DOHH2 (cell line): Measurements from ENCODE around the gene MRPL51.

Source experiments
- CTCF ChIP-seq: fragments of 200-600 bp; sonication (generic); IDR thresholded peaks from one replicate; pipeline ENCODE4 v1.5.1; 2014; ENCODE audit warnings: antibody characterized with exemption, mild to moderate bottlenecking, low read depth, low read length; ENCODE audit not compliant: poor library complexity, severe bottlenecking
- EZH2phosphoT487 ChIP-seq: fragments of 200-600 bp; sonication (generic); IDR thresholded peaks from 2 replicates; pipeline ENCODE4 v1.6.1; 2017; ENCODE audit warnings: borderline replicate concordance, mild to moderate bottlenecking, antibody characterized with exemption, low read length, moderate library complexity, mixed read lengths

- TF ChIP-seq CTCF (no peak), EZH2phosphoT487 (no peak)
Observed at GRCh38 chr12:6534695-6534944, 41.6 kb upstream of the MRPL51 start.
